MM.1S (cell line): ENCODE results near the gene NMNAT2.

Experiments used
- DNase-seq: peaks from one replicate; pipeline ENCODE4 v3.0.0-alpha.2; 2015
- H2AFZ ChIP-seq: fragments of 300-600 bp; sonication (generic); 2 replicates; pipeline ENCODE4 v1.6.0; 2016; ENCODE audit warnings: antibody characterized with exemption, low read length
- H3F3A ChIP-seq: fragments of 300-600 bp; sonication (generic); 2 replicates; pipeline ENCODE4 v1.6.1; 2016; ENCODE audit warnings: mild to moderate bottlenecking, antibody characterized with exemption, low read length, moderate library complexity, mixed read lengths; ENCODE audit not compliant: insufficient read depth
- H3K27ac ChIP-seq: fragments of 300-600 bp; sonication (generic); 2 replicates; pipeline ENCODE4 v1.5.1; 2016; ENCODE audit warnings: mild to moderate bottlenecking, low read length
- H3K27me3 ChIP-seq: fragments of 300-600 bp; sonication (generic); replicated peaks from 2 replicates; pipeline ENCODE4 v1.6.0; 2016; ENCODE audit warnings: low read length; ENCODE audit not compliant: insufficient read depth
- H3K36me3 ChIP-seq: fragments of 300-600 bp; sonication (generic); replicated peaks from 2 replicates; pipeline ENCODE4 v1.6.1; 2016; ENCODE audit warnings: mild to moderate bottlenecking, low read length, mixed read lengths; ENCODE audit not compliant: insufficient read depth
- H3K4me1 ChIP-seq: fragments of 300-600 bp; sonication (generic); 2 replicates; pipeline ENCODE4 v1.6.1; 2016; ENCODE audit warnings: low read length, mixed read lengths
- H3K4me2 ChIP-seq: fragments of 300-600 bp; sonication (generic); 2 replicates; pipeline ENCODE4 v1.6.0; 2016; ENCODE audit warnings: low read depth, low read length
- H3K4me3 ChIP-seq: fragments of 300-600 bp; sonication (generic); 2 replicates; pipeline ENCODE4 v1.5.1; 2016; ENCODE audit warnings: low read length, mixed read lengths
- H3K79me2 ChIP-seq: fragments of 300-600 bp; sonication (generic); 2 replicates; pipeline ENCODE4 v1.6.1; 2016; ENCODE audit warnings: mixed run types, low read length, mixed read lengths
- H3K9ac ChIP-seq: fragments of 300-600 bp; sonication (generic); 2 replicates; pipeline ENCODE4 v1.6.1; 2016; ENCODE audit warnings: low read length, mixed read lengths
- H3K9me2 ChIP-seq: fragments of 300-600 bp; sonication (generic); replicated peaks from 2 replicates; pipeline ENCODE4 v1.6.1; 2016; ENCODE audit warnings: mild to moderate bottlenecking, low read length, mixed read lengths; ENCODE audit not compliant: insufficient read depth
- H3K9me3 ChIP-seq: fragments of 300-600 bp; sonication (generic); replicated peaks from 2 replicates; pipeline ENCODE4 v1.6.1; 2016; ENCODE audit warnings: mild to moderate bottlenecking, low read length, mixed read lengths; ENCODE audit not compliant: insufficient read depth
- H4K20me1 ChIP-seq: fragments of 300-600 bp; sonication (generic); 2 replicates; pipeline ENCODE4 v1.6.1; 2016; ENCODE audit warnings: mild to moderate bottlenecking, low read length, moderate library complexity, mixed read lengths; ENCODE audit not compliant: insufficient read depth
- EZH2 ChIP-seq: fragments of 300-600 bp; sonication (generic); optimal IDR thresholded peaks from 2 replicates; pipeline ENCODE3; 2017; ENCODE audit warnings: low read depth, mild to moderate bottlenecking, antibody characterized with exemption, low read length, mixed read lengths
- EZH2phosphoT487 ChIP-seq: fragments of 300-600 bp; sonication (generic); IDR thresholded peaks from 2 replicates; pipeline ENCODE4 v1.6.1; 2018; ENCODE audit warnings: antibody characterized with exemption, low read length
- TF ChIP-seq, protein P1 (sequence below): fragments of 300-600 bp; sonication (generic); IDR thresholded peaks from 2 replicates; pipeline ENCODE4 v1.5.1; 2016; ENCODE audit warnings: antibody characterized with exemption, low read length, mixed read lengths

Gene NMNAT2

DNA sequence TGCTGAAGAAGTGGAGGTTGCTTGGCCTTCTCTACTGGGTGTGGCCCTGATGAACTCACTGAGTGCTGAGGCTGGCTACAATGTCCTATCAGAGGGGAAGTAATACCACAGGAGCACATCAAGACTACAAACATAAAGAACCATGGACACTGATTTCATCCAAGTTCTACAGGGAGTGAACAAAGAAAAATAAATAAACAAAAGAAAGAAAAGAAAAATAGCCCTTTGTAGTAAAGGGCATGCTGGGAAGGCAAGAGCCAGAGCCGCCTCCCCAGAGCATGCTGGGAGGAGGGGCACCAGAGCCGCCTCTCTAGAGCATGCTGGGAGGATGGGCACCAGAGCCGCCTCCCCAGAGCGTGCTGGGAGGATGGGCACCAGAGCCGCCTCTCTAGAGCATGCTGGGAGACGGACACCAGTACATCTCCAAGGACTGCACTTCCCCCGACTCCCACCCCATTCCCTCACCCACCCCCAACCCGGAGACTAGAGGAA, 166.2 kb downstream of the NMNAT2 start:
- no peak overlapping the region for H3K9ac ChIP-seq
- H3K9me3 ChIP-seq: no peaks in the 10 kb centered on the region
- H3K4me1 ChIP-seq: no peaks in the 10 kb centered on the region
- H3K79me2 ChIP-seq: no peaks in the 10 kb centered on the region
- H3K27ac ChIP-seq: no peak overlapping the region
- DNase-seq: no peak
- no peak overlapping the region for H3K4me3 ChIP-seq
- no peak overlapping the region for H3K4me2 ChIP-seq
- TF ChIP-seq, protein P1, sequence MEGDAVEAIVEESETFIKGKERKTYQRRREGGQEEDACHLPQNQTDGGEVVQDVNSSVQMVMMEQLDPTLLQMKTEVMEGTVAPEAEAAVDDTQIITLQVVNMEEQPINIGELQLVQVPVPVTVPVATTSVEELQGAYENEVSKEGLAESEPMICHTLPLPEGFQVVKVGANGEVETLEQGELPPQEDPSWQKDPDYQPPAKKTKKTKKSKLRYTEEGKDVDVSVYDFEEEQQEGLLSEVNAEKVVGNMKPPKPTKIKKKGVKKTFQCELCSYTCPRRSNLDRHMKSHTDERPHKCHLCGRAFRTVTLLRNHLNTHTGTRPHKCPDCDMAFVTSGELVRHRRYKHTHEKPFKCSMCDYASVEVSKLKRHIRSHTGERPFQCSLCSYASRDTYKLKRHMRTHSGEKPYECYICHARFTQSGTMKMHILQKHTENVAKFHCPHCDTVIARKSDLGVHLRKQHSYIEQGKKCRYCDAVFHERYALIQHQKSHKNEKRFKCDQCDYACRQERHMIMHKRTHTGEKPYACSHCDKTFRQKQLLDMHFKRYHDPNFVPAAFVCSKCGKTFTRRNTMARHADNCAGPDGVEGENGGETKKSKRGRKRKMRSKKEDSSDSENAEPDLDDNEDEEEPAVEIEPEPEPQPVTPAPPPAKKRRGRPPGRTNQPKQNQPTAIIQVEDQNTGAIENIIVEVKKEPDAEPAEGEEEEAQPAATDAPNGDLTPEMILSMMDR: no peak
- TF ChIP-seq EZH2 (no peak), EZH2phosphoT487 (no peak)
- H3F3A ChIP-seq: no peaks in the 10 kb centered on the region
- H4K20me1 ChIP-seq: no peaks in the 10 kb centered on the region
- H3K27me3 ChIP-seq: no peaks in the 10 kb centered on the region
- no peak overlapping the region for H2AFZ ChIP-seq
- no peaks in the 10 kb centered on the region for H3K9me2 ChIP-seq
- H3K36me3 ChIP-seq: no peaks in the 10 kb centered on the region

DNA sequence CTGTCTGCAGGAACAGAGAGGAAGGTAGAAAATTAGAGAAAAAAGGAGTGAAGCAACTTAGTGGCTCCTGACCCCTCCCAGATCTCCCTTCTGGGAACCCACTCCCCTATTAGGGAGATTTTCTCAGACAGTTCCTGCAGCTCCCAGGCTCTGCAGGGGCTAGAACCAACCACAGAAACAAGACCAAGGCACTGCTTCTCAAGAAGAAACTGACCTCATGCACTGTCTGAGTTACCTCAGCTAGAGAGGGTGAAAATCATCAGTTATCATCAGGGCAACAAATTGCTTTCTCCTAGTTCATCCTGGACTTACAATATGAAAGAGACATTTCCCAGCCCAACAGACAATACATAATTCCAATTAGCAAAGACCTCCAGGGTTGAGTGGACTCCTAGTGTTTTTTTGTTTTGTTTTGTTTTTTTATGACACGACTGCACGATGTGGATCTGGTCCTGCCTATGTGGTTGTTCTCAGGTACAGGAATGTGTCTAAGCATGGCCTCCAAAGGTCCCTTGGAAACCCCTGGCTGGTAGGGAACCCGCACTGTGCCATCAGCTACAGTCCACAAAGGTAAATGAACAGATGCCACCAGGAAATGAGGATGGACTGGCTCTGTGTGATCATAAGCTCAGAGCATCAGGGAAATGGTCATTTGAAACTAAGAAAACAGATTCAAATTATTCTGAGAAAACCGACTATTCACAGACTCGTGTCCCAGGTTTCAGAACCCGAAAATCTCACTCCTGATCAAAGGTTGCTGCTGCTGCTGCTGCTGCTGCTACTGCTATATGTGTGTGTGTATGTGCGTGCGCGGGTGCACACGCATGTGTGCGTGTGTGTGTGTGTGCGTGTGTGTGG, 166.8 kb downstream of the NMNAT2 start:
- H3K9me3 ChIP-seq: no peaks in the 10 kb centered on the region
- H3K27ac ChIP-seq: no peak overlapping the region
- TF ChIP-seq, protein P1: no peak
- TF ChIP-seq EZH2 (no peak), EZH2phosphoT487 (no peak)
- no peaks in the 10 kb centered on the region for H3K79me2 ChIP-seq
- H3K9me2 ChIP-seq: no peaks in the 10 kb centered on the region
- H4K20me1 ChIP-seq: no peaks in the 10 kb centered on the region
- DNase-seq: no peak
- no peak overlapping the region for H3K4me2 ChIP-seq
- no peaks in the 10 kb centered on the region for H3K4me1 ChIP-seq
- H3K4me3 ChIP-seq: no peak overlapping the region
- H3K9ac ChIP-seq: no peak overlapping the region
- H2AFZ ChIP-seq: no peak overlapping the region
- no peaks in the 10 kb centered on the region for H3K27me3 ChIP-seq
- no peaks in the 10 kb centered on the region for H3F3A ChIP-seq
- H3K36me3 ChIP-seq: no peaks in the 10 kb centered on the region

DNA sequence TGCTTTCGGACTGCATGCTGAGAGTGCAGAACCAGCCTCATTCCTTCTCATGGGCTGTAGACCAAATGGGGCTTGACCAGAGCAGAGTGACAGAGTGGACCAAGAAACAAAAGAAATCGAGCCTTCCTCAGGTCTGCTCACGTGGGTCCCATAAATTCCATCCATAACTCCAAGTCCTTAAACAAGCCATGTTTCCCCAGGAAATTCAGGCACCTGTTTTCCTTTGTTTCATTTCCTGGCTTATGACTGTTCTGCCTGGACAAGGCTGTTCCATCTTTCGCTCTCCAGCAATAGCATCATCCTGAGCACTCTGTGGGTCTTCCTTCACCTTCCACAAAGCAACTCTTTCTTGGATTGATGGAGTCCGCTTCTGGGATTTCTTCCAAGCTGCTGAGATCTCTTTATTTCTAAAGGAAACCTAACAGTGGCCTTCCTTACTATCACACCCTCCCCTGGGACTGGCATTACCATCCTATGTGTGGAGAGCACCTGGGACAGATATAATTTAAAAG, 168.2 kb downstream of the NMNAT2 start:
- H3K27ac ChIP-seq: no peak overlapping the region
- H3K9ac ChIP-seq: no peak overlapping the region
- no peak overlapping the region for H2AFZ ChIP-seq
- H3K4me3 ChIP-seq: no peak overlapping the region
- no peaks in the 10 kb centered on the region for H3K4me1 ChIP-seq
- no peaks in the 10 kb centered on the region for H3K79me2 ChIP-seq
- no peaks in the 10 kb centered on the region for H3K9me3 ChIP-seq
- H3F3A ChIP-seq: no peaks in the 10 kb centered on the region
- H3K9me2 ChIP-seq: no peaks in the 10 kb centered on the region
- no peaks in the 10 kb centered on the region for H4K20me1 ChIP-seq
- DNase-seq: no peak
- TF ChIP-seq EZH2phosphoT487 (no peak), EZH2 (no peak)
- H3K27me3 ChIP-seq: no peaks in the 10 kb centered on the region
- no peak overlapping the region for H3K4me2 ChIP-seq
- H3K36me3 ChIP-seq: no peaks in the 10 kb centered on the region
